ENCODE results near the gene FRMD3.

- TF ChIP-seq CTCF (IDR thresholded peaks at IDR 0.05; ENCODE audit: extremely low read depth in 1 of 2, insufficient read depth in 1 of 2, low read depth in 1 of 2, low read length in 2 of 2) (no peak), EZH2 (IDR thresholded peaks at IDR 0.05; ENCODE audit: borderline replicate concordance, low read depth, low read length, severe bottlenecking) (no peak), POLR2A (IDR thresholded peaks at IDR 0.05; ENCODE audit: low read depth, low read length) (no peak), MYC (IDR thresholded peaks at IDR 0.05; ENCODE audit: low read depth, low read length) (no peak), POLR2AphosphoS5 (IDR thresholded peaks at IDR 0.05; ENCODE audit: insufficient read depth, low read depth, low read length) (no peak), MAX (IDR thresholded peaks at IDR 0.05; ENCODE audit: insufficient read depth, insufficient read length) (no peak), JUN (IDR thresholded peaks at IDR 0.05; ENCODE audit: borderline replicate concordance, insufficient read depth, insufficient read length, low read depth) (no peak)
Observed at GRCh38 chr9:83466351-83466750, 71.8 kb downstream of the FRMD3 start.

Measured in endothelial cell of umbilical vein (primary cell).